GM18909 (cell line): ENCODE results near the gene KEL.

Experiments
- ATAC-seq: cut with Tn5 transposase; IDR thresholded peaks from one replicate; pipeline ENCODE4 v1.9.1; 2021; ENCODE audit warnings: mild to moderate bottlenecking; ENCODE audit not compliant: unreplicated experiment, poor library complexity

Gene KEL

DNA sequence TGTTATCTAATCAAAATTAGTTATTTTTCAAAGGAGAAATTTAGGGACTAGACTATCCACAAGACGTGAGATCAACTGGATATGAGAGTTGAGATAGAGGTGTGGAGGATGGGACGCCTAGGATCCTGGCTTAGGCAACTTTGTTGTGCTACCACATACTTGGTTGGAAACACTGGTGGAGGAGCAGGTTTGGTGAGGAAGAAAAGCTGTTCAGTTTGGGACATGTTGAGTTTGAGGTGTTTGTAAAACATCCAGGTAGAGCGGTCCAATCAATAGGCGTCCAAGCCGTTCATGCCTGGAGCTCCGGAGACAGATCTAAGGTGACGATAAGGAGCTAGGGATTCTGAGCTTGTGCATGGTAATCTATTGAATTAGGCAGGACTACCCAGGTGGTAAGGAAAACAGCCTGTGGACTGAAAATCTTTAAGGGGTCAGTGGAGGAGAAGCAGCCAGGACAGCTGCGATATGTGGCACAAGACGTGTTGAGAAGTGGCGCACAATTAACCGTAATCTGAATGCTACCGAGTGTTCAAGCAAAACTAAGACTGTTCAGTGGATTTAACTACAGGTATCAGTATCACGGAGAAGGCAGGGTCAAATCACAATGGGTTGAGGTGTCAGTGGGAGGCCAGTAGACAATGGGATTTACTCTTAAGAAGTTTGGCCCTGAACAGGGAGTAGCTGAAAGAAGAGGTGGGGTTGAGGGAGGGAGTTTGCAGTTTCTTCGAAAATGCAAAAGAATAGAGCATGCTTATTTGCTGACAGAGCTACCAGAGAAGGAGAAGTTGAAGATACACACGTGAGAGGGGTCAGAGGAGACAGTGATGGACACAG is 60.5 kb downstream of the KEL start:
- ATAC-seq: no peak

DNA sequence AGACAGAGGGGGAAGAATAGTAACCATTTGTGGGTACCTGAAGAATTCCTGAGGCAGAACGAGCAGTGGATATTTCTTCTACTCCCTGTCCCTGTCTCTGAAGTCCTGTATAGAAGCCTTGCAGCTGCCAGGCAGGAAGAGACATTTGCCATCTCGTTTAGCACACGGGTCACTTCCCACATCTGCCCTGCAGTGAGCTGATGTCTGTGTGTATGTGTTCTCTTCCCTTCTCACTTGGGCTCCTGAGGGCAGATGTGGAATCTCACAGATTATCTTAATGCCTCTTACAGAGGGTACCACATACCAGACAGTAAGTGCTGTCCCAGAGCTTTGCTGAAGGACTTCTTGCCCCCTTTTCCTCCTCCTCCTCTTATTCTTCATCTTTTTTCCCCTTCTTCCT is 62.5 kb downstream of the KEL start:
- ATAC-seq: no peak

DNA sequence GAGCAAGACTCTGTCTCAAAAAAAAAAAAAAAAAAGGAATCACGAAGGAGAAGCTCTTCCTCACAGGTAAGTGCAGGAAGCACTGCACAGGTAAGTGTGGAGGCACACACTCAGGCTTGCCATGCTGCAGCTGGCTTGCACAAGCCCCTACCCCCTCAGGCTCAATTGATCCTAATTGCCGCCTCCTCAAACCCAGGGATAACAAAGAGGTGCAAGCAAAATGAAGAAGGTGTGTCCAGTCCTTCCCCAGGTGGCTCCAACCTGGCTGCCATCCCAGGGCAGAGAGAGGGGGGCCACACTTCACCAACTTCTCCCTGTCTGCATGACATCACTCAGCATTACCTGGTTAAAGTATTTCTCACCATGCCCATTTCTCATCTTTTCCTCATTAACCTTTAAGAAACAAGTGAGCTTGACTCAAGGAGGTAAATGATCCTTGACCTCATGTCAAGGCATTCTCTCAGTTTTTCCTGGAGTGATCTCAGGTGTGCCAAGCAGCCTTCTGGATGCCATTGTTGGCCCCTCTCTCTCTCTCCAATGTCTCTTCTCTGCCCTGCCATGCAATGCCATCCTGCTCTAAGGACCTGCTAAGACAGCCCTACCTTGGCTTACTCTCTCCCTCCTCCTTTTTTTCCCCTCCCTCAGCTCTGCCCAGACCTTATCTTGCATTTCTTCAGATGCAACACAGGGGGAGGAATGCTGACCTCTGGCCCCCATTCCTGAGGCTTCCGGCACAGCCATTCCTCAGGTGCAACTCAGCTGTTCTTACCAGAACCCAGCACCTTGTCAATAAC is 63.6 kb downstream of the KEL start:
- no peak for ATAC-seq

DNA sequence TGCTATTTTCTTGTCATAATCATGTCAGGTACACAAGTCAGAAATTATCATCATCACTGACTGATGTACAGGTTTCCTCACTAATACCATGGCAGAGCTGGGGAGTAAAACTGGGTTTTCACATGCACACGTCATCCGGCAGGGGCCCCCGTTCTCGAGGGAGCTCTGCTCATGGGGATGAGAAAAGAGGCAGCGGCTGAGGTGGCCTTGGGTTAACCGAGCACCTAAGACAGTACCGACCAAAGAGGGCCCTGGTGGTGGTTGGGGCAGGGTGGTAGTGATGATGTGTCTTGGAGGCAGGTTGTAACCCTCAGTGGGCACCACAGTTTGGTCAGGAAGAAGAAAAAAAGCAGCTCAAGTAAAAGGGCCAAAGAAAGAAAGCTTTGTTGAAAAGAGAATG is 64.5 kb downstream of the KEL start:
- ATAC-seq: no peak

DNA sequence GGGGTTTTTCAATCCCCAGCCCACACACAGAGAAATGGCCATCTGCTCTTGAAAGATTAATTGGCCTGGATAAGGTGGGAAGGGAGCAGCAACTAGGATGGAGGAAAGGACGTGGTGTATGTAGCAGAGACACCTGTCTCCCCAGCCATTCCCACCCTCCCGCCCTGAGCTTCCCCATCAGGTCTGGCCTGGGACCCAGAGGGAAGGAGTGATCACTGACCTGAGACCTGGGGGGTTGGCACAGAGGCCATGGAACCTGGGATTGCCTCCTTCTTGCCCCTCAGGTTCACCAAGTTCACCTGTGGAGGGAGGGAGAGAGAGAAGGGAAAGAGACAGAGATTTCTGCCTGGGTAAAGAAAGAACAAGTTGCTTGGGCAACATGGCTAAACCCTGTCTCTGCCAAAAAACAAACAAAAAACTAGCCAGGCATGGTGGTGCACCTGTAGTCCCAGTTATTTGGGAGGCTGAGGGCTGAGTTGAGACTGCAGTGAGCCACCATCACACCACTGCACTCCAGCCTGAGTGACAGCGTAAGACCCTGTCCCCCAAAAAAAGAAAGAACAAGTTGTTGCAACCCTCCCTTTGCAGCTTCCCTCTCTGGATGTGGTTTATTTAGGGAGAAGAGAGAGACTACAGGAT is 65.3 kb downstream of the KEL start:
- ATAC-seq: no peak

DNA sequence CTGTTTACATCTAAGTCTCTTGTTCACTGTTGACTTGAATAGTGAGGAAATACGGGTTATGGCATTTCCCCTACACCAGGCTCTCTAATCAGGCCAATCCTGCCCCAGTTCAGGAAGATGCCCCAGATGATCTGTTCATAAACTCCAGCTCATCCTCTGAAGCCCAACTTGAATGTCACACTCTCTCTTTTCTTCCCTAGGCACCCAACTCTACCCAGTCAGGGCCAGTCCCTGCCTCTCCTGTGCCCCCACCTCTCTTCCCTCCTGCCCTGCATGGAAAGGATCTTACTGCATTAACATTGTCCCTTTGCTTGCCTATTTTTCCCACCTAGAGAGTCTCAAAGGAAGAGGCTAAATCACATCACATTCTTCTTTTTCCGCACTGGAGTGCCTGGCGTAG is 66.0 kb downstream of the KEL start:
- ATAC-seq: no peak

DNA sequence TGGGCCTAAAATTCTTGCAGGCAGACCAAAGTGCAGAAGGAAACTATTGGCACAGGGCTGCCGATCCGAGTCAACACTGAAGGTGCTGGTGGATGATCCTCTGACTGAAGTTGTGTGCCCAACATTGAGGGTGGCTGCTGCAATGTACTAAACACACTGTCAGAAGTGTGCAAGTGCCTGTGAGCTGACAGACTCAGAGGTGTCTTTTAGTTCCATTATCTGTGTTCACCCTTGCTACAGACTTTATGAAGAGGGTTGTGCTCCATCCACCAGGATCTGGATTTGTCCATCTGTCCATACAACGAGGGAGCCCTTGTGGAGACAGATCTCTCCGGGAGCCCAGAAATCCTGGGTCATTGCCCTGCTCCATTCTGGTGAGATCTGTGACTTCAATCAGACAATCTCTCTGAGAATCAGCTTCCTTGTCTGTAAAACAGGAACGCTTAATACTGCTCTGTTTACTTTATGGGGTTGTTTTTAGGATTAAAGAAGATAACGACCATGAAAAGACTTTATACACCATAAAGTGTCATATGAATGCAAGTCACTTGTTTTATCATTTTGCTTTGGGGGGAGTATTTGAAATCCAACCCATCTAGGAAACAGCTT is 67.1 kb downstream of the KEL start:
- ATAC-seq: no peak

DNA sequence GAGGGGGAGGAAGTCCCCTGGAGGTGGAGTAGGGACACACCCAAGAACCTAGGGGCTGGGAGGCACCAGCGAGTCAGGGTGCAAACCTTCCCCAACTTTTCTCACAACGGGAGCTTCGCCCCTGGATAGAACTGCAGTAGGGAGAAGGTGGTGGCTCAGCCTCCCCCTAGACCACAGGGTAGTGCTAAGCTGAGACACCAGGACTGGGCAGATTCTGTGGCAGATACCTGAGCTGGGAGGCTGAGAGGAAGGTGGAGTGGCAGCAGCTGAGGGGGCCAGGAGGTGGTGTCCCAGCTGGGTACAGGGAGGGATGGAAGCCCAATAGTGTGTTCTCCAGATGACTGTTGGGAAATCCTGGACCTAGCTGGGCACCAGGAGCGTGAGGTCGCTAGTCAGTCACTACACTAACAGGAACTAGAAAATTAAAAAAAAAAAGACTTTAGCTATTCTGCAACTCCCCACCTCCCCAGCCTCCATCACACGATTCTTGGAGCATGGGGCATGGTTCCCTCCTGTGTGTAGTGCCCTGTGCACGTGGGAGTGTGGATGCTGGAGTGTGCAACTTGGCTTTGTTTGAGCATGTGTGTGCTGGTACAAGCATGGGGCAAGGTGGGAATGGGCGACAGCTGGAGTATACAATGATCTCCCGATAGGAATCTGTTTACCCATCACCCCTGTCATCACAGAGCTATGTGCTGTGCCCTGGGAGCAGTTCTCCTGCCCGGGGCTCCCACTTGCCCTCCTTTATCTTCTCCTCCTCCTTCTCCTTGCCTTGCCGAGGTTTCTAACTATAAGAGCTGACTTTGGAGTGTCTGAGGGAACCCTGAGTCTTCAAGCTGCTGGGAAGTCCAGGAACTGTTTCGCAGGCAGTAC is 67.8 kb downstream of the KEL start:
- ATAC-seq: no peak

DNA sequence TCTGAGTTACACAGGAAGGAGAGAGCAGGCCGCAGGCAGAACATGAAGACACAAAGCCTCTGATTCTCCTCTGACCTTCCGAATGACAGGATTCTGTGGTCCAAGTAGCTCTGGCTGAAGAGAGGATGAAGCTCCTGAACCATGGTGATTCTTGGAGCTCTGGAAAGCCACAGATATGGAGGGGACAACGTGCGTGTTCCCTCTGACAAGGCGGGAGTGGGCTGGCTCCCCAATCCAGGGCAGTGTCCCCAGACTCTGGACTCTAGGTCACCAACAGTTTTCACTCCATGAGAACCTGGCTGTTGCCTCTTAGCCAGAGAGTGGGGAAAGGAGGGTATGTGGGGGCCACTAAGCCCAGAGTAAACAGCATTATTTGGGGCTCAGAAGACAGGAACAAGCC is 69.2 kb downstream of the KEL start:
- ATAC-seq: no peak

DNA sequence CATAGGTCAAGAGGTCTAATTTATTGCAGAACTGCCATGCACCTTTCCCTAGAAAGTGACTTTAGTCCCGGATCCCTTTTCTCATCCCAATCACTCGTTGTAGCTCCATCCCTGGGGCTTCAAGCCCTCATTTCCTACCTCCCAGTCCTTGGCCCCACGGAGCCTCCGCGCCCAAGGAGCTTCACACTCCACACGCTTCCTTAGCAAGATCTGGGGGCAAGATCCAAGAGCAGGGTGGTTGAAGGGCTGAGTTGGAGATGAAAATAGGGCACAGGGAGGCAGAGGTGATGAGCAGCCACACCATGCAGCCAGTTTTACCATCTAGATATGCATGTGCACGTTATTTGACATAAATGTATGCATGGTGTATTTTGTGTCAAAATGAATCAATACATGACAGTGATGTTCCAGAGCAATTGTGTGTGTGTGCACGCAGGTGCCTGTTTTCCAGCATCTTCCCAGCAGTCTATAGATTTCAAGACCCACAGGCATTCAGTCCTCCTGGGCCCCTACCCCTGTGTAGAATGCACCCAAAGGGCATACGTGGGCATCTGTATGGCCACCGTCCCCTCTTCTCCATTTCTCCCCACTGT is 70.6 kb downstream of the KEL start:
- ATAC-seq: no peak
